Measurements from ENCODE around the gene PRR23A. TPM values are rescaled to one million over a fixed set of nuclear protein-coding genes. Genes with fewer than 3 reads are reported as not detected.

The PRR23A gene
- total RNA-seq, 1 donor from 2014 or later = not detected

GRCh38 chr3:138974462-138974861 is 31.6 kb downstream of the PRR23A start:
- no peak for DNase-seq (ENCODE audit: low spot score)

GRCh38 chr3:138972941-138973340 is 33.1 kb downstream of the PRR23A start:
- no peak for DNase-seq (ENCODE audit: low spot score)

GRCh38 chr3:138971766-138972320 is 34.2 kb downstream of the PRR23A start:
- DNase-seq (ENCODE audit: low spot score) = no peak

- no peak for DNase-seq (ENCODE audit: low spot score)
Observed at GRCh38 chr3:138964923-138965322, 41.1 kb downstream of the PRR23A start.

- no peak for DNase-seq (ENCODE audit: low spot score)
Observed at GRCh38 chr3:138964264-138964663, 41.8 kb downstream of the PRR23A start.

- DNase-seq (ENCODE audit: low spot score) = no peak
Observed at GRCh38 chr3:138962854-138963560, 43.1 kb downstream of the PRR23A start.

- DNase-seq (ENCODE audit: low spot score) = no peak
Observed at GRCh38 chr3:138960417-138960852, 45.6 kb downstream of the PRR23A start.

Other genes with a start within 250 kb of the PRR23A start
- gene PIK3CB, start 171.3 kb downstream of the PRR23A start, total RNA-seq = 31.2 TPM
- not detected for gene FOXL2, start 59.1 kb downstream of the PRR23A start, total RNA-seq
- gene FOXL2NB, start 59.1 kb downstream of the PRR23A start, total RNA-seq = not detected
- not detected for gene PRR23B, start 14.7 kb upstream of the PRR23A start, total RNA-seq
- gene PRR23C, start 38.6 kb upstream of the PRR23A start, total RNA-seq = not detected

All from mesenteric fat pad (tissue), 1 donor.